HT1080 (cell line): ENCODE measurements around the gene SLC39A5. TPM values are rescaled to one million over a fixed set of nuclear protein-coding genes. Genes with fewer than 3 reads are reported as not detected.

Experiments
- DNase-seq: peaks from one replicate; pipeline ENCODE4 v3.0.0-alpha.2; 2015; ENCODE audit warnings: low read depth
- total RNA-seq: library from RNA; depleted of rRNA; stranded (reverse); fragments of >200 nt; shearing (Covaris generic); gene quantifications from 2 replicates; pipeline ENCODE4 v1.2.3, GENCODE V29; 2014

Gene SLC39A5
- total RNA-seq, 1 experiment from 2014 or later: 0.71 TPM

DNA sequence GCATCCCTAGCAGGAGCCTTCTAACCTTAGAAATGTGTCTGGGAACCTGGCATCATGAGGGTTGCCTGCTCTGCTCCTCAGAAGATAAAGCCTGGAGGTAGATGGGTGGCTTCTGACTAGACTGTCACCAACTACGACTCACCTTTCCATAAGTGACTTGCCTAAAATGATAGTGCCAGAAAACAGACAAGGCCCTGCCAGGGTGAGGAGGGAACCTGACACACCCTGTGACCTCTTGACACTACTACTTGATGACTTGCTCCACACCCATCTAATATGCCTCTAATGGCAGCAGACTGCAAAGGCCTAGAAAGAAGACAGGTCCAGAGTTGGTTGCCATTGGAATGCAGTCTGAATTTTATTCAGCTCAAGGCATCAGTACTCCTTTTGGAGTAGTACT, 17.5 kb upstream of the SLC39A5 start:
- no peak for DNase-seq

DNA sequence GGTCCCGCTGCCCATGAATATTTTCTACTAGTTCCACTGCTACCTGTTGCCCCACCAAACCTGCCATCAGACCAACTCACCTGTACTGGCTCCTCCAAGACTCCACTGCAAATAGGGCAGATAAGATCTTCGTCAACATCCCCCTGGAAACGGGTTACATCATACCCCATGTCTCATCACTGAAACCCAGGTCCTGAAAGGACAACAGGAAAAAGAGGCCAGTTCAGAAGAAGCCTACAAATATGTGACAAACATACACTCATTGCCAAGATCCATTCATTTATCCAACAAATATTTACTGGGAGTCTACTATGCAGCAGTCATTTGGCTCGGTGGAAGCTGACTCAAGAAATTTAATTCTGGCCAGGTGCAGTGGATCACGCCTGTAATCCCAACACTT, 16.0 kb upstream of the SLC39A5 start:
- DNase-seq: no peak

DNA sequence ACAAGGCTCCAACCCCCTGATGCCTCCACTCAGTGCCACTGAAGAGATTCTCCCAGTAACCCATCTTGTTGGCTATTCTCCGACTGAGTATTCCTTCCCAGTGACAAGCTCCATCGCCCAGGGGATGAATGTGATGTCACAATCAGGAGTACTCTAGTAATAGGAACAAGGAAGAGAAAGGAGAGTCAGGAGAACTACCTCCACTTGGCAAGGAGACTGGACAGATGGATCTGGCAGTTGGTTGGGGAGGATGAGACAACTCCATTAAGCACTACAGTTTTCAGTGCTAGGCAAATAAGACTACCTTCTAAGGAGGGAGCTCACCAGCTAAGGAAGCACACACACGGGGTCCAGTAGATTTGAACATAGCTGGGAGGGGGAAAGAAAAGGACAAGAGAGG, 13.4 kb upstream of the SLC39A5 start:
- DNase-seq: no peak

DNA sequence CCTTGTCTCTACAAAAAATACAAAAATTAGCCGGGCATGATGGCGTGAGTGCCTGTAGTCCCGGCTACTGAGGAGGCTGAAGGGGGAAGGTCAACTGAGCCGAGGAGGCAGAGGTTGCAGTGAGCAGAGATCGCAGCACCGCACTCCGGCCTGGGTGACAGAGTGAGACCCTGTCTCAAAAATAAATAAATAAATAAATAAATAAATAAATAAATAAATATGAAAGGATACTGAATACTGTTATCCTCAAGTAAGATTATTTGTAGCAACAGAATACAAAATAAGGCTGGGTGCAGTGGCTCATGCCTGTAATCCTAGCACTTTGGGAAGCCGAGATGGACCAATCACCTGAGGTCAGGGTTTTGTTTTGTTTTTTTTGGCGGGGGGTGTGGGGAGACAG, 10.0 kb upstream of the SLC39A5 start:
- DNase-seq: no peak

DNA sequence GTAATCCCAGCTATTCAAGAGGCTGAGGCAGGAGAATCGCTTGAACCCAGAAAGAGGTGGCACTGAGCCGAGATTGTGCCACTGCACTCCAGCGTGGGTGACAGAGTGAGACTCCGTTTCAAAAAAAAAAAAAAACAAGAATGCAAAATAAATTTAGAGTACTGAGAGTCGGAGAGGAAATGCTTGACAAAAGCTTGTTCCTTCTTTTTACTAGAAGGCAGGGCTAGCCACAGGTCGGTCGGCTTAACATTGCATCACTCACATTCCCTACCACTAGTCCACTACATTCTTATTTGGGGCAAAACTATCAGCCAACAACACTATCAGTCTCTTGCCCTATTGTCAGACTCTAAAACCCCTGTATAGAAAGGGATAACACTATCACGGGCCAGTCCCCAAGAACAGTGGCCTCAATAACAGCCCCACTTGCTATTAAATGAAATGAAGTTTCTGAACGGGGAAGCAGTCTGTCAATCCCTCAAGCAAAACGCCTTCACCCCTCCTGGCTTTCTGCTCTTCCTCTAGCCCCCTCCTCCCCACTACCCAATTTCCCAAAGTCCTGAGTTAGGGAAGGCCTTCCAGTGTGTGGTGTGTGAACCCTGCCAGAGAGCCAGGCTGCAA, 9.1 kb upstream of the SLC39A5 start:
- no peak for DNase-seq

DNA sequence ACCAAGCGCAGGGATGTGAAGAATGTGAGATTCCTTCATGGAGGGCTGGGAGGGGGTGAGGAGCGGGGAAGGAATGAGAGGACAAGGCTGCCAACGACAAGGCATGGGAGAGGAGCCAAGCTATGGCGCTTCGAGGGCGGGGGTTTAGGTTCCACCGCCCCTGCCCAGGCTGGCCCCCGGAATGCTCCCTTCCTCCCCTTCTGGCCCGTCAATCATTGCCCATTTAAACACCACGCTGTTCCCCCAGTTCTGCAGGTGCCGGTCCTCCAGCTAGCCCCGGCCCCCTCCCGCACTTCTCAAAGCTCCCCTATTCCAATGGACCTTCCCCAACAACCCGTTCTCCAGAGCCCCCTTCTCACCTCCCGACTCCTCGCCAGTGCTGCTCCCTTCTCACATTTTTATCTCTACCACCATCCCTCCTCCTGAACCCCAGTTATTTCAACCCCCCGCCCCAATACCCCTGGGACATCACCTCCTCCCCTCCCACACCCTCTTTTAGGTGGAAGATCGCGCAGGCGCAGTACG, 8.6 kb upstream of the SLC39A5 start:
- DNase-seq: peak; percentile 47

DNA sequence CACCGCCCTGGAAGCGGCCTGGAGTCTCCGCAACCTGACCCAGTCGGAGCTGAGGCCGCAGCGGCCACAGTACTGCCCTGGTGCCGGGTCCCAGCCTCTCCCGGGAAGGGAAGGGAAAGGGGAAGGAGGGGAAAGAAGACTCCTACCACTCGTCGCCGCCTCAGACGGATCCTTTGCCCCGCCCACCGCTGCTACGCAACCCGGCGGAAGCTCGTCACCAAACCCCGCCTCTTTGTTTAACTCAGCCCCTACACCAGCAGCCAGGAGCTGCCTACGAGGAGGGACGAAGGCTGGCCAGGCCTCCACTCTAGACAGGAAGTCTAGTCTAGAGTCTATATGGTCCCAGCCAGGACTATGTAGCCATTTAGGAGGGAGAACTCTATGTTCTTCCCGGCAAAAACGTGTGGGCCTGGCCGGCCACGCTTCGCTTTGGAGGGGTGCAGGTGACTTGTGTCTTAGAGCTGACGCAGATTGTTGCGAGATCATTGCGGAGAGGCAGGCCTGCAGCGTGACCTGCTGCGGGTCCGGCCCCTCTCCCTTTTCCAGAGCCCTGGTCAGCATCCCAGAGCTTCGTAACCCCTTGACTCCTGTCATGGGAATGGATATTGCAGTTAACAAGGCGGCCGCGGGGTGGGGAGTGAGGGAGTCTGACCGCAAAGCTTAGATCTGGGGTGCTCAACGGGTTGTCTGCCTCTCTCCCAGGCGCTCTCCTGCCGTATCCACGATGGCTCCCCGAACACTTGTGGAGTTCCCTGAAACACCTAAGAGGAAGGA, 7.9 kb upstream of the SLC39A5 start, which contains the start of gene RNF41:
Gene RNF41, minus strand, starts transcription at position 166 of the 774 bp plus-strand sequence. CDS start 7,875 bp downstream, outside the sequence.
- peak; percentile 99 for DNase-seq

DNA sequence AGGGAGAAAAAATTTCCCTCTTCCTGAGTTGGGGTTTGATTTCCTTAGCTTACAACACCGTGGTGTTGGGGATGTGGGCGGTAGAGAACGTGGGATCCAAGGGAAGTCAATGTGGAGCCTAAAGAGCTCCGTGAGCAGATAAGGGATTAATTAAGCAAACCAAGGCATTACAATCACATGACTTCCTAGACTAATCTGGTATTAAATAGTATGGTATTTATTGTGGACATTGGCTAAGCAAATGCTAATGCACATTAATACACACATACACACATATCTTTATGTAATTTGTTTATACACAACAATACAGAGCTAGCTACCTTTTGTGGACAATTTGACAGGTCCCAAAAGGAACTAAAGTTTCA, 7.3 kb upstream of the SLC39A5 start:
- DNase-seq: no peak

DNA sequence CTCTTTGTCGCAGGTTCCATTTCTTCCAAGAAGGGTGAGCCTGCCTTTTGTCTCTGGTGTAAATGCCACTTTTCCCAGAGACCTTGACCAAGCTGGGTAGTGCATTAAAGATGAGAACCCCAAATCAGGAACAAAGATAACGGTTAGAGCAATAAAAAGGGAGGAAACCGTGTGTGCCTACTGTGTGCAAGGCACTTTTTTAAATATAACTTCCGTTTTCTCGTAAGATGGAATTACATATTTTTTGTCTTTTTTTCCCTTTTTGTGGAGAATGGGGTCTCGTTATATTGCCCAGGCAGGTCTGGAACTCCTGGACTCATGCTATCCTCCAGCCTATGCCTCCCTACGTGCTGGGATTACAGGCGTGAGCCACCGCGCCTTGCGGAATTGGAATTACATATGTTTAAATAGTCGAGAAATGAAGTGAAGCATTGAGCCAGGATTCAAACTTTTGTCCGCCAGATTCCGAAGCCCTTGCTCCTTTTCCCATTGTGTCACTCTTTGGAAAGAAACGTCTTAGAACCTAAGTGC, 6.2 kb upstream of the SLC39A5 start:
- no peak for DNase-seq

DNA sequence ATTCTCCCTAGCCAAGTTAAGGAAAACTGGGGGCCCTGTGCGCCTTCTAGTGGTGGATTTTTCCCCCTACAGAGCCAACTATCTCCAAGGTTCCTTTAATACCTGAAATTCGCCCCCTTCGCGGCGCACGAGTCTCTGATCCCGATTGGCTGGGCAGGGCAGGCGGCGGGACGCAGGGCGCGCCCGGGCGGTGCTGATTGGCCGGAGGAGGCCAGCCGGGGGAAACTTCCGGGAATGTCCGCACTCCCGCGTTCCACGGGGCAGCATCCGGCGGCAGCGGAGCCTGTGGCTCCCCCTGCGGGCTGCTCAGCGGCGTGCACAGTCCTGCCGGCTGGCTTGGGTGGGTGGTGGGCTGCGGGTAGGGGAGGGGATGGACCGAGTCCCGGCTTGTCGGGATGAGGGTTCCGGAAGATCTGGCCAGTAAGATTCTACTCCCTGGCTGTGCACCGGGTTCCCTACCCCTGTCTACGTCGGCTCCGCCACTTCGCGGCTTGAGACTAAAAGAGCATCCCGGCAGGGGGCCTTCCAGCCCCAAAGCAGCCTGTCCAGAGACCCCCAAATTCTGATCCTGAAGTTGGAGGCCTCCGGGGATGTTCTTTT, 5.6 kb upstream of the SLC39A5 start, which contains the start of gene NABP2:
Gene NABP2, plus strand, starts transcription at position 241 of the 600 bp plus-strand sequence. CDS start 515 bp downstream, outside the sequence.
- peak; percentile 98 for DNase-seq

DNA sequence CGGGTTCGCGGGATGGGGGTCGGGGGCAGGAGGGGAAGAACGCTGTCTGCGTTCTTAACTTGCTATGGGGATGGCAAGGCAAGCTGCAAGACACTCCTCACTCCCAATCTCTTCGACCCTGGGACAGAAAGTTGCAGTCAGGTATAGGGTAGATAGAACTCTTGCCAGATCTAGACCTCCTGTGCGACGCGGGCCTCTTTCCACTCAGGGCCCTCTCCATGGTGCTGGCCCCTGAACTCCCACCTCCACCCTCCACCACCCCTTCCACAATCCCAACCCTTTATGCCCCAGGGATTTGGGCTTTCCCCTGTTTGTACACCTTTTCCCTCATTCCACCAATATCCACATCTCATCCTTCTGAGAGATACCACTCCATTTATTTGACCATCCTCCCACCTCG, 4.9 kb upstream of the SLC39A5 start:
- no peak for DNase-seq

DNA sequence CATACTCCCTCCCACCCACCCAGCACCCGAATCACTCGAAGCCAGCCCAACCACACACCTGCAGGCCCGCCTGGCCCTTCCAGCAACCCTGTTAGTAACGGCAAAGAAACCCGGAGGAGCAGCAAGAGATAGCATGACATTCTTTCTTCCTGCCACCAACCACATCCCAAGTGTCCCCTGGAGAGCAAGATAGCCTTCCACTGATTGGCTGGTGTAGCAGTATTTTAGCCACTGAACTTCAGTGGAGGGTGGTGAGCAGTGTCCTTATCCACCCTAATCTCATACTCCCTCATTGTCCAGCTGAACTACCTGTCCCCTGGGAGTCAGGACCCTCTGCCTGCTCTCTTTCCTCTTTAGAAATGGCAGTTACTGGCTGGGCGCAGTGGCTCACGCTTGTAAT, 769 bp upstream of the SLC39A5 start:
- DNase-seq: no peak

DNA sequence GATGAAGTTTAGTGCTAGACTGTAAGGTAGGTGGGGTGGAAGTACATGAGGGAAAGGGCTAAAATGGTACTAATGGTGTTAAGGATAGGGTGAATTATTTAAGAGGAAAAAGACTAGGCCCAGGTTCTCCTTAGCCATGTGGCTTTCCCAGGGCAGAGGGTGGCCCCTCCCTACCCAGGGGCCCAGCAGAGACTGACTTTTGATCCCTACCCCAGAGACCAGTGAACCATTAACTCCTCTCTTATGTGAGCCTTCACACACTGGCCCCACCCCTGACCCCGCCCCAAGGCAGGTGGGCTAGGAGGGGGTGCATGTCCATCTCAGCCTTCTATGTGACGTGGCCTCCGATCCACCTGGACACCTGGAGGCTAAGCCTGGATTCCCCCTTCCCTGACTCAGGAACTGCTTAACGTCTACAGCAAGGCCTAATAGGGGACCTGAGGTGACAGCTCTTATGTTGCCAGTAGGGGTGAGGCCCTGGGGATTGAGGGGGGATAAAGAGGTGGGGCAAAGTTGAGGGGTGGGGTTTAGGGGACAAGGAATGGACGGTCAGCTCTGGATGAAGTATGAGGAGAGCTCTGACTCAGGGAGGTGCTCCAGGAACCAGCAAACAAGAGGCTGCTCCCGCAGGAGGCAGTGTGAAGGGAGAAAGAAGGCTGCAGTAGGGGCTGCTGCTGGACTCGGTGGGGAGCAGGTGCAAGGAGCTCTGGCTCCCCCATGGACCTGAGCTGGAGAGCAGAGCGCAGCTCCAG, 757 bp downstream of the SLC39A5 start:
- no peak for DNase-seq

DNA sequence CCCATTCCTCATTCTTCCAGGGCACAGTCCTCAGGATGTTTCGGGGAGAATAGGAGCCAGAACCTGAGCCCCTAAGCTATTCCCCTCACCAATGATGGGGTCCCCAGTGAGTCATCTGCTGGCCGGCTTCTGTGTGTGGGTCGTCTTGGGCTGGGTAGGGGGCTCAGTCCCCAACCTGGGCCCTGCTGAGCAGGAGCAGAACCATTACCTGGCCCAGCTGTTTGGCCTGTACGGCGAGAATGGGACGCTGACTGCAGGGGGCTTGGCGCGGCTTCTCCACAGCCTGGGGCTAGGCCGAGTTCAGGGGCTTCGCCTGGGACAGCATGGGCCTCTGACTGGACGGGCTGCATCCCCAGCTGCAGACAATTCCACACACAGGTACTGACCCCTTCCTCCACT, 1.3 kb downstream of the SLC39A5 start:
- no peak for DNase-seq

DNA sequence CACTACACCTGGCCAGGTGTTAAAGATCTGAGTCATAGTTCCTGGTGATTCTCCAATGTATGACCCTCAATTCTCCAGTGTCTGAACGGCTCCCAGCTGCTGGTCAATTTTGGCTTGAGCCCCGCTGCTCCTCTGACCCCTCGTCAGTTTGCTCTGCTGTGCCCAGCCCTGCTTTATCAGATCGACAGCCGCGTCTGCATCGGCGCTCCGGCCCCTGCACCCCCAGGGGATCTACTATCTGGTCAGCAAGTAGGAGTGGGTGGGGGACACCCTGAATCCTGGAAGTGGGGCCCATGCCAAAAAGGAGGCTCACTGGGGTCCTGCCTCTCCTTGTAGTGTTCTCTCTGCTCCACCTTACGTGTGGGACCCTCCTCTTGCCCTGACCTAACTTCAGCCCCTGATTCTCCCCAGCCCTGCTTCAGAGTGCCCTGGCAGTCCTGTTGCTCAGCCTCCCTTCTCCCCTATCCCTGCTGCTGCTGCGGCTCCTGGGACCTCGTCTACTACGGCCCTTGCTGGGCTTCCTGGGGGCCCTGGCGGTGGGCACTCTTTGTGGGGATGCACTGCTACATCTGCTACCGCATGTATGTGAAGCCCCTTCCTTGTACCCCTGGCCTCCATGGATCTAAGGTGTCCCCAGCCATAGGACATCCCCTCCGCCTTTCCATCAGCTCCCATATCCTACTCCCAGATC, 5.0 kb downstream of the SLC39A5 start:
- DNase-seq: no peak

DNA sequence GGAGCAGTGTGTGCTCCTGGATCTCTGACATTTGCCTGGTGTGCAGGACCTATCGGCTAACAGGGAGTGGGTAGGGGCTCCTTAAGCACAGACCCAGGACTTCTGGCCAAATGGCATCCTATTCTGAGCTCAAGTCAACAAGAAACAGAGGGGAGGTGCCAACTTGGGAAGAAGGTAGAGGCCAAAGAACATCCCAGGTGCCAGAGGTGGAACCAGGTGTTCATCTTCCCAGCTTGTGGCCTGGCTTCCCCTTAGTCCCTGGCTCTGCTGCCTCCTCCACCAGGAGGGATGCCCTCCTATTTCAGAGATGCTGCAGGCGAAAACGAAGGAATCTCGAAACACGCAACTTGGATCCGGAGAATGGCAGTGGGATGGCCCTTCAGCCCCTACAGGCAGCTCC, 6.2 kb downstream of the SLC39A5 start:
- DNase-seq: no peak

DNA sequence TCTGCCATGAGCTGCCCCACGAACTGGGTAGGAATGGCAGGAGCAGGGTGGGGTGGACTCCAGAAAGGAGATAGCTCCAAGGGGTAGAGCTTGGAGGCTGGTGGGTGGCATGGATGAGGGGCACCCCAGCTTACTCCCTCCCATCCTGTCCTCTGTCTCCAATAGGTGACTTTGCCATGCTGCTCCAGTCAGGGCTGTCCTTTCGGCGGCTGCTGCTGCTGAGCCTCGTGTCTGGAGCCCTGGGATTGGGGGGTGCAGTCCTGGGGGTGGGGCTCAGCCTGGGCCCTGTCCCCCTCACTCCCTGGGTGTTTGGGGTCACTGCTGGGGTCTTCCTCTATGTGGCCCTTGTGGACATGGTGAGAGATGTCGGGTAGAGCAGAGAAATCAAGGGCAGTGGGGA, 7.1 kb downstream of the SLC39A5 start:
- DNase-seq: no peak

DNA sequence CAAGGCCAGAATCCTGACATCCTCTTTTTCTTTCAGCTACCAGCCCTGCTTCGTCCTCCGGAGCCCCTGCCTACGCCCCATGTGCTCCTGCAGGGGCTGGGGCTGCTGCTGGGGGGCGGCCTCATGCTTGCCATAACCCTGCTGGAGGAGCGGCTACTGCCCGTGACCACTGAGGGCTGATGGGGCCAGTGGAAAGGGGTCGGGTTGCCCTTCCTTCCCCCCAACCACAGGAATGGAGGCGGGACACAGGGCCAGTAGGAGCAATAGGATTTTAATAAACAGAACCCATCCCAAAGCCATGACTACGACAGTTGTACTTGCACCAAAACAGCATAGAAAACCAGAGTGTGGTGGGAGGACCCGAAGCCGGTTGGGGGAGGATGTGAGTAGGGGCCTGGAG, 7.7 kb downstream of the SLC39A5 start:
- no peak for DNase-seq

DNA sequence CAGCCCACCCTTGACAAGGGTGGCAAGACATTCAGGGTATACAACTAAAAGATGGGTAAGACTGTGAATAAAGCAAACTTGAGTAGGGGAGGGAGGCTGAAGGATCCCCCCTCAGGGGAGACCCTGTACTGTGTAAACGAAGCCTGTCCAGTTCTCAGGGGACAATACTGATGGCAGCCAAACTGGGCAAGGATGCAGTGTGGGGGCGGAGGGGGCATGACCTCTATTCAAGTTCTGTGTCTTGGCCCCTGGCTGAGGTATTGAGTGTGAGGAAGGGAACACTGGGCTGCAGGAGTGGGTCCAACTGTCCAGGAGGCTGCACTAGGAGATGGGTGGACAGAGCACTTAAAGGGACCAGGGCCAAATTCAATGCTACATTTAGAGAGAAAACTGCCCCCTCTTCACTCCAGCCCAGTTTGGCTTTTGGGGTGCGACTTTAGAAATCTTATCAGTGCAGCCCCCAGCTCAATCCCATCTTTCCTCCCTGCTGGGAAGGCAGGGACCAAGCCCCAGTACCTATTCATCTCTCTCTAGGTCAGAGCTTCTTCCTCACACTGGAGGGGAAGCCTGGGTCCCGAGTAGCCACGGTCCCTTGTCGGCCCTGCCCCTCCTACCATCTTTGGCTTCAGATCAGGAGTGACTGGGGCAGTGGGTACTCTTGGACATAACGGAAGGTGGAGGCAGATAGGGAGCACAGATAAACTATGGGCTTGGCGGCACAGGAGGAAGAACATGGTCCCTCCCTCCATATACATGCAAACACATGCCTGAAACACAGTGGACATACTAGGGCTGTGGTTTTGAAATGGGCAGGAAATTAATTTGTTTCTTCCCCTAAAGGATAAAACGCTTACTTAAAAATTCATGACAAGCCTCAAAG, 11.8 kb downstream of the SLC39A5 start:
- DNase-seq: no peak

DNA sequence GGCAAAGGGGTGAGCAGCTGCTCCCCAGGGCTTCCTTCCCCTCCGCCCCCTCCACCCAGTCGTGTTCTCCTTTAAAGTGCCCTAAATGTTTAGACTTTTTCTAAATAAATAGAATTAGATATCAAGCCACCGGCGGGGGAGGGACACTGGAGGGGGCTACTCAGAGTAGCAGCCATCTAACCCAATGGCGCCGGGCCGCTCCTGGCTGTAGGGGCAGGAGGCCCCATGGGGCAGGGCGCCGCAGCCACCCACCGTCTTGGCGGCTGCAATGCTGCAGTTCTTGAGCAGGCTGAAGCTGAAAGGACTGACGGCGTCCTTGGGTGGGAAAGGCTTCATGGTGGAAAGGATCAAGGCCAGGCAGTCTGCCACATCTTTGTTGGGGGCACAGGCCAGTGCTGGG, 13.1 kb downstream of the SLC39A5 start:
- DNase-seq: no peak
